Measurements from ENCODE around the gene ANKRD33B. TPM values are rescaled to one million over a fixed set of nuclear protein-coding genes. Genes with fewer than 3 reads are reported as not detected.

Gene ANKRD33B
- total and polyA plus RNA-seq, 2 of the 8 experiments (the other 6 are each of a cell fraction or from before 2014, with no cell fraction given), result 6.9 to 20.6 TPM

DNA sequence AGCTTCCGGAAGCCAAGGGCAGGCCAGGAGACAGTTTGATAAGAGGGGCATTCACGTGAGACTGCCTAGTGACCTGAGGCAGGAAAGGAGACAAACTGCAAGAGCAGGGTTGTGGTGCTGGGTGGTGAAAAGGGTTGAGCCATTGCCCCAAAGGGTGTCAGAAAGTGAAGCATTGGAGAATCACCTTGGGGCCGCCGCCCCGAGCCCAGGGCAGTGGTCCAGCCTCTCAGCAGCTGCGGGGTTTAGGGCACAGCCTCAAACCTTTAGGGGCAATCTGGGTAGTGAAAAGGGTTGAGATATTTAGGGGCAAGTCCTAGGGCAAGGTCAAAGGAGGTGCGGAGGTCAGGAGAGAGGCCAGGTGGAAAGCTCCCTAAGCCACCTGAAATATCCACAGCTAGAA lies 10.4 kb upstream of the ANKRD33B start:
- Histone ChIP-seq H3K4ac (replicated peaks; ENCODE audit: insufficient read length, low read depth, low read length) (no peak overlapping the region), H3K56ac (replicated peaks; ENCODE audit: insufficient read length, low read depth, low read length) (no peak overlapping the region), H2BK120ac (replicated peaks; ENCODE audit: low read depth, low read length) (peak overlapping the region; percentile 86), H3K4me2 (ENCODE audit: insufficient read depth in 1 of 2, low read depth in 2 of 2, low read length in 2 of 2) (no peak overlapping the region), H3K18ac (ENCODE audit: extremely low read depth, low read length) (no peak overlapping the region), H3K4me3 (ENCODE audit: extremely low read depth in 1 of 4, insufficient read depth in 2 of 4, low read depth in 3 of 4, low read length in 4 of 4) (no peak overlapping the region), H2BK15ac (ENCODE audit: low read length) (peak overlapping the region; percentile 47; the same call in 1 of the 2 replicates), H4K91ac (replicated peaks; ENCODE audit: insufficient read length, low read length) (no peak overlapping the region), H3K27ac (ENCODE audit: low read depth, low read length) (no peak overlapping the region), H3K9me3 (ENCODE audit: insufficient read depth in 2 of 2, low read depth in 1 of 2, low read length in 1 of 2) (peaks cover 4 to 7% of the 10 kb centered on the region in 2 experiments; a peak in 2 of 4 replicates), H2AK5ac (ENCODE audit: low read depth, low read length) (peak overlapping the region; percentile 99; the same call in 1 of the 2 replicates), H3K9ac (replicated peaks in 1 of 4; ENCODE audit: extremely low read depth in 1 of 4, low read depth in 3 of 4, low read length in 3 of 4) (no peak overlapping the region), H3K36me3 (ENCODE audit: control insufficient read depth in 2 of 4, insufficient read depth in 4 of 4, low read length in 3 of 4) (no peaks in the 10 kb centered on the region), H2BK20ac (ENCODE audit: low read length) (peak overlapping the region; percentile 96; the same call in 1 of the 2 replicates), H3K79me2 (ENCODE audit: control insufficient read depth in 1 of 2, insufficient read depth in 2 of 2, low read length in 2 of 2) (no peaks in the 10 kb centered on the region), H3K27me3 (replicated peaks in 1 of 4; ENCODE audit: control insufficient read depth in 3 of 4, extremely low read depth in 1 of 4, insufficient read depth in 3 of 4, low read length in 3 of 4) (no peaks in the 10 kb centered on the region; a peak in 1 of 7 replicates), H3K79me1 (ENCODE audit: low read depth, low read length) (no peaks in the 10 kb centered on the region), H2BK12ac (ENCODE audit: low read depth, low read length) (peak overlapping the region; percentile 96), H3K14ac (ENCODE audit: insufficient read length) (no peak overlapping the region), H3K4me1 (replicated peaks in 1 of 4; ENCODE audit: control insufficient read depth in 3 of 4, insufficient read depth in 4 of 4, low read length in 3 of 4) (peaks cover 9 to 28% (median 11%) of the 10 kb centered on the region in 4 experiments), H3K23ac (ENCODE audit: insufficient read length) (no peak overlapping the region), H4K5ac (ENCODE audit: insufficient read length, low read depth, low read length) (no peak overlapping the region), H4K20me1 (replicated peaks in 1 of 2; ENCODE audit: control insufficient read depth in 1 of 2, insufficient read depth in 2 of 2, low read length in 2 of 2) (peaks cover 0 to 2% of the 10 kb centered on the region in 2 experiments), H2BK5ac (ENCODE audit: low read depth, low read length) (peak overlapping the region; percentile 80; the same call in 1 of the 2 replicates), H4K8ac (ENCODE audit: extremely low read depth, insufficient read depth, low read length) (no peak overlapping the region), H3K23me2 (ENCODE audit: low read depth, low read length) (no peaks in the 10 kb centered on the region; the same call in 1 of the 2 replicates), H2AFZ (ENCODE audit: low read length) (no peak overlapping the region)
- DNase-seq (ENCODE audit: low read depth in 1 of 2, low spot score in 2 of 2) (no peak), FAIRE-seq (no peak)
- ChIA-PET POLR2A (ENCODE audit: partially characterized antibody) (interaction anchor here (1.0 kb wide), 1 partner anchor 40 kb away, joined by 3 read pairs; no protein-coding TSS in a partner anchor), CTCF (ENCODE audit: partially characterized antibody) (interaction anchor here (0.7 to 1.5 kb wide), 4 partner anchors 9 to 74 kb away, joined by 3 to 5 read pairs (median 3); no protein-coding TSS in a partner anchor)
- 92% methylated on average over 7 of the region's 7 CpGs; no CpG with 5 or more reads in 1 of the 2 experiments for WGBS, 2 experiments (ENCODE audit: extremely low coverage in 1 of 2, insufficient coverage in 1 of 2, insufficient read length in 1 of 2, insufficient replicate concordance in 2 of 2, low coverage in 1 of 2, low lambda C conversion rate in 2 of 2, missing lambda C conversion rate in 1 of 2)
- TF ChIP-seq EP300 (IDR thresholded peaks at IDR 0.05; ENCODE audit: borderline replicate concordance in 1 of 2, low read depth in 2 of 2, low read length in 2 of 2) (no peak), EGR1 (IDR thresholded peaks at IDR 0.05; ENCODE audit: borderline replicate concordance, low read depth, low read length) (no peak), BRCA1 (IDR thresholded peaks at IDR 0.05; ENCODE audit: low read depth, low read length) (no peak), MAFK (IDR thresholded peaks at IDR 0.05; ENCODE audit: low read depth, low read length) (no peak), JUN (IDR thresholded peaks at IDR 0.05; ENCODE audit: low read depth, low read length) (no peak), NANOG (IDR thresholded peaks at IDR 0.05; ENCODE audit: insufficient read depth, low read depth, low read length, poor library complexity, severe bottlenecking) (no peak), POU5F1 (IDR thresholded peaks at IDR 0.05; ENCODE audit: low read depth, low read length) (no peak), CHD1 (IDR thresholded peaks at IDR 0.05; ENCODE audit: low read depth, low read length) (no peak)
- TF ChIP-seq, protein P1, sequence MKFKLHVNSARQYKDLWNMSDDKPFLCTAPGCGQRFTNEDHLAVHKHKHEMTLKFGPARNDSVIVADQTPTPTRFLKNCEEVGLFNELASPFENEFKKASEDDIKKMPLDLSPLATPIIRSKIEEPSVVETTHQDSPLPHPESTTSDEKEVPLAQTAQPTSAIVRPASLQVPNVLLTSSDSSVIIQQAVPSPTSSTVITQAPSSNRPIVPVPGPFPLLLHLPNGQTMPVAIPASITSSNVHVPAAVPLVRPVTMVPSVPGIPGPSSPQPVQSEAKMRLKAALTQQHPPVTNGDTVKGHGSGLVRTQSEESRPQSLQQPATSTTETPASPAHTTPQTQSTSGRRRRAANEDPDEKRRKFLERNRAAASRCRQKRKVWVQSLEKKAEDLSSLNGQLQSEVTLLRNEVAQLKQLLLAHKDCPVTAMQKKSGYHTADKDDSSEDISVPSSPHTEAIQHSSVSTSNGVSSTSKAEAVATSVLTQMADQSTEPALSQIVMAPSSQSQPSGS (IDR thresholded peaks at IDR 0.05; ENCODE audit: low read length), result no peak
- TF ChIP-seq, protein P2, sequence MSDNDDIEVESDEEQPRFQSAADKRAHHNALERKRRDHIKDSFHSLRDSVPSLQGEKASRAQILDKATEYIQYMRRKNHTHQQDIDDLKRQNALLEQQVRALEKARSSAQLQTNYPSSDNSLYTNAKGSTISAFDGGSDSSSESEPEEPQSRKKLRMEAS (IDR thresholded peaks at IDR 0.05), result no peak
